NK-92 treated with Interleukin-12 subunit alpha and Interleukin-12 subunit beta, amount 100 ng/mL, for 24 hours (cell line): Measurements from ENCODE around the gene INTS14.
"Not testable (repeated sequence)": the region's sequence is repeated elsewhere in the genome, so short reads cannot be mapped to it uniquely, and the experiment has no call there.

ENCODE experiments used
- DNase-seq: peaks from one replicate; lab custom pipeline; 2025; lab: John Stamatoyannopoulos, UW

Gene INTS14

GRCh38 chr15:65630760-65631159, 19.8 kb upstream of the INTS14 start:
- peak; percentile 20 for DNase-seq

GRCh38 chr15:65629548-65629947, 18.6 kb upstream of the INTS14 start:
- DNase-seq = no peak

- no peak for DNase-seq
Observed at GRCh38 chr15:65626856-65627255, 15.9 kb upstream of the INTS14 start.

- no peak for DNase-seq
Observed at GRCh38 chr15:65623103-65623502, 12.2 kb upstream of the INTS14 start.

- no peak for DNase-seq
Observed at GRCh38 chr15:65621638-65622037, 10.7 kb upstream of the INTS14 start, which contains the start of gene SLC24A1. Gene SLC24A1 (plus strand): TSS chr15:65621938. CDS start chr15:65624081, 2,143 bp downstream.

- no peak for DNase-seq
Observed at GRCh38 chr15:65620833-65621232, 9.9 kb upstream of the INTS14 start.

- DNase-seq = no peak
Observed at GRCh38 chr15:65619626-65620290, 8.8 kb upstream of the INTS14 start.

GRCh38 chr15:65618560-65619109, 7.7 kb upstream of the INTS14 start:
- no peak for DNase-seq

GRCh38 chr15:65615887-65616286, 5.0 kb upstream of the INTS14 start:
- DNase-seq = not testable (repeated sequence)

- DNase-seq = no peak
Observed at GRCh38 chr15:65612949-65613744, 2.2 kb upstream of the INTS14 start.

GRCh38 chr15:65612616-65612946, 1.6 kb upstream of the INTS14 start:
- DNase-seq = no peak

GRCh38 chr15:65611888-65612615, 1.1 kb upstream of the INTS14 start:
- DNase-seq = no peak

GRCh38 chr15:65603559-65603958, 7.4 kb downstream of the INTS14 start:
- no peak for DNase-seq

GRCh38 chr15:65603134-65603533, 7.8 kb downstream of the INTS14 start:
- DNase-seq = no peak

GRCh38 chr15:65599677-65600076, 11.3 kb downstream of the INTS14 start:
- no peak for DNase-seq

GRCh38 chr15:65598468-65598867, 12.5 kb downstream of the INTS14 start:
- no peak for DNase-seq

- no peak for DNase-seq
Observed at GRCh38 chr15:65595960-65596359, 15.0 kb downstream of the INTS14 start.

GRCh38 chr15:65587094-65587493, 23.8 kb downstream of the INTS14 start:
- DNase-seq = no peak

GRCh38 chr15:65584241-65584640, 26.7 kb downstream of the INTS14 start:
- DNase-seq = no peak

GRCh38 chr15:65583701-65584100, 27.2 kb downstream of the INTS14 start:
- DNase-seq = peak; percentile 47

GRCh38 chr15:65580287-65580686, 30.6 kb downstream of the INTS14 start:
- DNase-seq = no peak

- DNase-seq = no peak
Observed at GRCh38 chr15:65579762-65580161, 31.2 kb downstream of the INTS14 start.
